ENCODE measurements around the gene TRHDE. TPM values are rescaled to one million over a fixed set of nuclear protein-coding genes. Genes with fewer than 3 reads are reported as not detected.

TRHDE gene
- total and polyA plus RNA-seq, 9 of the 15 experiments (the other 6 are each of a cell fraction or from before 2014, with no cell fraction given): 0.03 to 0.29 (median 0.09) TPM

GRCh38 chr12:72679147-72679757 is 407.1 kb downstream of the TRHDE start:
- no peak overlapping the region for H2AFZ ChIP-seq (ENCODE audit: low read depth, low read length)

GRCh38 chr12:72681028-72681427 is 408.9 kb downstream of the TRHDE start:
- no peak overlapping the region for H2AFZ ChIP-seq (ENCODE audit: low read depth, low read length)
- DNase-seq (ENCODE audit: extremely low read depth in 1 of 4, low spot score in 3 of 4): no peak
- BruUV-seq (replicated peaks): no TSS peak
- ATAC-seq: no peak
- ChIA-PET POLR2A (no interaction called here), CTCF (ENCODE audit: low intra/inter-chr PET ratio) (no interaction called here)
- no peak overlapping the region for H3K4me3 ChIP-seq
- H3K27me3 ChIP-seq (ENCODE audit: control insufficient read depth in 2 of 2, insufficient read depth in 2 of 2, low read length in 2 of 2): no peaks in the 10 kb centered on the region
- no peaks in the 10 kb centered on the region for H4K20me1 ChIP-seq (replicated peaks; ENCODE audit: control insufficient read depth, insufficient read depth, low read length)
- no peaks in the 10 kb centered on the region for H3K9me1 ChIP-seq (ENCODE audit: control insufficient read depth, insufficient read depth, low read length)
- TF ChIP-seq ZEB2 (IDR thresholded peaks at IDR 0.05) (no peak), ZNF408 (CRISPR knock-in tag; IDR thresholded peaks at IDR 0.05; ENCODE audit: low read depth) (no peak), CTCFL (IDR thresholded peaks at IDR 0.05; ENCODE audit: borderline replicate concordance, insufficient read depth, low read depth, low read length, poor library complexity, severe bottlenecking) (no peak), JUN (IDR thresholded peaks at IDR 0.05; ENCODE audit: borderline replicate concordance, low read depth, low read length) (no peak), JUN (CRISPR knock-in tag; IDR thresholded peaks at IDR 0.05; ENCODE audit: borderline replicate concordance) (no peak), ELK3 (CRISPR knock-in tag; IDR thresholded peaks at IDR 0.05) (no peak), ZNF584 (CRISPR knock-in tag; IDR thresholded peaks at IDR 0.05; ENCODE audit: low read depth) (no peak), ATF3 (IDR thresholded peaks at IDR 0.05) (no peak), ATF3 (CRISPR knock-in tag; conservative IDR thresholded peaks at IDR 0.05) (no peak)
- H3K27ac ChIP-seq (ENCODE audit: extremely low read depth, low read depth, low read length): no peak overlapping the region
- in situ Hi-C loops (cut with MboI) (no loop called here), intact Hi-C loops (cut with micrococcal nuclease) (no loop called here)
- H3K36me3 ChIP-seq (ENCODE audit: control insufficient read depth, insufficient read depth, low read length): no peaks in the 10 kb centered on the region
- H3K4me1 ChIP-seq (replicated peaks in 1 of 2; ENCODE audit: control insufficient read depth in 2 of 2, insufficient read depth in 2 of 2, low read length in 2 of 2): no peaks in the 10 kb centered on the region
- FAIRE-seq: no peak
- no peak overlapping the region for H3K4me2 ChIP-seq (ENCODE audit: insufficient read depth, low read length)
- H3K9me3 ChIP-seq (replicated peaks; ENCODE audit: control insufficient read depth, insufficient read depth, low read depth, low read length): no peaks in the 10 kb centered on the region
- H3K79me2 ChIP-seq (ENCODE audit: control insufficient read depth, insufficient read depth, low read length): no peaks in the 10 kb centered on the region
- no peak overlapping the region for H3K9ac ChIP-seq (ENCODE audit: insufficient read depth in 1 of 2, low read depth in 2 of 2, low read length in 2 of 2)

More at GRCh38 chr12:72679147-72679757, 407.1 kb downstream of the TRHDE start:
- Histone ChIP-seq H3K9ac (ENCODE audit: insufficient read depth in 1 of 2, low read depth in 2 of 2, low read length in 2 of 2) (no peak overlapping the region), H3K9me3 (replicated peaks; ENCODE audit: control insufficient read depth, insufficient read depth, low read depth, low read length) (no peaks in the 10 kb centered on the region), H3K9me1 (ENCODE audit: control insufficient read depth, insufficient read depth, low read length) (no peaks in the 10 kb centered on the region), H3K27ac (ENCODE audit: extremely low read depth, low read depth, low read length) (no peak overlapping the region), H3K27me3 (ENCODE audit: control insufficient read depth in 2 of 2, insufficient read depth in 2 of 2, low read length in 2 of 2) (no peaks in the 10 kb centered on the region), H3K4me1 (replicated peaks in 1 of 2; ENCODE audit: control insufficient read depth in 2 of 2, insufficient read depth in 2 of 2, low read length in 2 of 2) (no peaks in the 10 kb centered on the region), H4K20me1 (replicated peaks; ENCODE audit: control insufficient read depth, insufficient read depth, low read length) (no peaks in the 10 kb centered on the region), H3K4me2 (ENCODE audit: insufficient read depth, low read length) (no peak overlapping the region), H3K4me3 (no peak overlapping the region), H3K79me2 (ENCODE audit: control insufficient read depth, insufficient read depth, low read length) (no peaks in the 10 kb centered on the region), H3K36me3 (ENCODE audit: control insufficient read depth, insufficient read depth, low read length) (no peaks in the 10 kb centered on the region)
- 0% methylated on average over 2 of the region's 2 CpGs for WGBS (ENCODE audit: insufficient coverage, low coverage, missing lambda C conversion rate)
- intact Hi-C loops (cut with micrococcal nuclease) (no loop called here), in situ Hi-C loops (cut with MboI) (no loop called here)
- ChIA-PET CTCF (ENCODE audit: low intra/inter-chr PET ratio) (interaction anchor here (0.6 kb wide), 1 partner anchor 13 kb away, joined by 3 read pairs; no protein-coding TSS in a partner anchor), POLR2A (no interaction called here)
- peak; percentile 59 for TF ChIP-seq ZNF316 (IDR thresholded peaks at IDR 0.05)
- TF ChIP-seq C11orf30 (IDR thresholded peaks at IDR 0.05; ENCODE audit: low read depth): peak; percentile 34; the same call in 1 of the 2 replicates
- no peak for TF ChIP-seq ZNF239 (CRISPR knock-in tag; IDR thresholded peaks at IDR 0.05)
- DNase-seq (ENCODE audit: extremely low read depth in 1 of 4, low spot score in 3 of 4) (no peak), FAIRE-seq (no peak), ATAC-seq (no peak)
- no TSS peak for BruUV-seq (replicated peaks)
